Right atrium auricular region (tissue), 2 donors: ENCODE measurements around the gene KLHL2. TPM values are rescaled to one million over a fixed set of nuclear protein-coding genes. Genes with fewer than 3 reads are reported as not detected.

Experiments
- DNase-seq: peaks from one replicate; pipeline ENCODE4 v3.0.0-alpha.2; 2019; ENCODE audit warnings: low spot score
- H3K27ac ChIP-seq, 2 donors: fragments of 200-600 bp; sonication (generic); 1 replicate in 1 of 2; 2 replicates in 1 of 2; pipeline ENCODE4 v1.5.1; 2016 to 2019
- H3K27me3 ChIP-seq, 2 donors: fragments of 200-600 bp; sonication (generic); one replicate each; pipeline versions ENCODE4 v1.5.1 to v1.6.0; 2017 to 2019
- H3K36me3 ChIP-seq: fragments of 200-600 bp; sonication (generic); one replicate; pipeline ENCODE4 v1.5.1; 2016
- H3K4me1 ChIP-seq, 2 donors: fragments of 200-600 bp; sonication (generic); one replicate each; pipeline versions ENCODE4 v1.5.1 to v1.6.0; 2017 to 2019
- H3K4me3 ChIP-seq, 2 donors: fragments of 200-600 bp; sonication (generic); 1 replicate in 1 of 2; 2 replicates in 1 of 2; pipeline ENCODE4 v1.5.1; 2017 to 2019; ENCODE audit warnings: mild to moderate bottlenecking in 1 of 2, moderate library complexity in 1 of 2
- H3K9me3 ChIP-seq, 2 donors: fragments of 200-600 bp; sonication (generic); one replicate each; pipeline ENCODE4 v1.5.1; 2019
- CTCF ChIP-seq, 2 donors: fragments of 200-600 bp; sonication (generic); IDR thresholded peaks; one replicate each; pipeline ENCODE4 v1.5.1; 2019; ENCODE audit warnings: antibody characterized with exemption in 2 of 2
- total RNA-seq, 2 donors: library from RNA; depleted of rRNA; stranded (reverse); fragments of >200 nt; gene quantifications; one replicate each; pipeline ENCODE4 v1.1.0, GENCODE V29; 2016

Gene KLHL2
- total RNA-seq, 2 donors from 2014 or later, result 7.6 to 9.0 TPM

- Histone ChIP-seq H3K4me1 (no peaks in the 10 kb centered on the region), H3K27ac (no peak overlapping the region), H3K36me3 (peaks cover 4% of the 10 kb centered on the region), H3K4me3 (no peak overlapping the region), H3K27me3 (no peaks in the 10 kb centered on the region), H3K9me3 (no peaks in the 10 kb centered on the region)
- no peak for DNase-seq
- no peak for TF ChIP-seq CTCF (IDR thresholded peaks at IDR 0.05)
Measured at GRCh38 chr4:165312506-165312905, 105.1 kb downstream of the KLHL2 start.

- DNase-seq, result no peak
- Histone ChIP-seq H3K27ac (no peak overlapping the region), H3K36me3 (peaks cover 4% of the 10 kb centered on the region), H3K4me1 (no peaks in the 10 kb centered on the region), H3K27me3 (no peaks in the 10 kb centered on the region), H3K9me3 (no peaks in the 10 kb centered on the region), H3K4me3 (no peak overlapping the region)
- TF ChIP-seq CTCF (IDR thresholded peaks at IDR 0.05), result no peak
Measured at GRCh38 chr4:165319030-165319429, 111.7 kb downstream of the KLHL2 start.

- TF ChIP-seq CTCF (IDR thresholded peaks at IDR 0.05), result no peak
- Histone ChIP-seq H3K4me1 (no peaks in the 10 kb centered on the region), H3K36me3 (peaks cover 4% of the 10 kb centered on the region), H3K27ac (no peak overlapping the region), H3K4me3 (no peak overlapping the region), H3K9me3 (no peaks in the 10 kb centered on the region), H3K27me3 (no peaks in the 10 kb centered on the region)
- DNase-seq, result no peak
Measured at GRCh38 chr4:165319509-165319908, 112.1 kb downstream of the KLHL2 start.

- Histone ChIP-seq H3K27ac (no peak overlapping the region), H3K36me3 (peaks cover under 1% of the 10 kb centered on the region), H3K9me3 (no peaks in the 10 kb centered on the region), H3K27me3 (no peaks in the 10 kb centered on the region), H3K4me3 (no peak overlapping the region), H3K4me1 (peaks cover 0 to 20% of the 10 kb centered on the region in 2 donors)
- DNase-seq, result no peak
- TF ChIP-seq CTCF (IDR thresholded peaks at IDR 0.05), result no peak
Measured at GRCh38 chr4:165324236-165324917, 117.0 kb downstream of the KLHL2 start.

GRCh38 chr4:165324918-165325304, 117.5 kb downstream of the KLHL2 start:
- no peak for DNase-seq
- TF ChIP-seq CTCF (IDR thresholded peaks at IDR 0.05), result no peak
- Histone ChIP-seq H3K27me3 (no peaks in the 10 kb centered on the region), H3K27ac (no peak overlapping the region), H3K4me1 (peaks cover 0 to 20% of the 10 kb centered on the region in 2 donors), H3K4me3 (no peak overlapping the region), H3K9me3 (no peaks in the 10 kb centered on the region), H3K36me3 (no peaks in the 10 kb centered on the region)
